GM23338 (cell line): ENCODE measurements around the gene TOX2. TPM values are rescaled to one million over a fixed set of nuclear protein-coding genes. Genes with fewer than 3 reads are reported as not detected.
A peak's percentile ranks its signal among the peaks of the same experiment; 100 is the strongest.

Source experiments
- ATAC-seq: fragments of 200-7000 bp; cut with Tn5 transposase; 3 replicates; pipeline ENCODE4 v1.9.1; 2020
- DNase-seq: peaks from one replicate; pipeline ENCODE4 v3.0.0-alpha.2; 2015; ENCODE audit warnings: low spot score
- H2AFZ ChIP-seq: fragments of 200-600 bp; sonication (generic); 2 replicates; pipeline ENCODE4 v1.8.0; 2016; ENCODE audit warnings: antibody characterized with exemption, mild to moderate bottlenecking, moderate library complexity
- H3F3A ChIP-seq: fragments of 200-600 bp; sonication (generic); replicated peaks from 2 replicates; pipeline ENCODE4 v1.8.0; 2017; ENCODE audit warnings: antibody characterized with exemption, mixed run types, low read depth
- H3K27ac ChIP-seq: fragments of 200-600 bp; sonication (generic); 2 replicates; pipeline ENCODE4 v1.6.1; 2016; ENCODE audit warnings: low read depth
- H3K27me3 ChIP-seq: fragments of 200-600 bp; sonication (generic); 2 replicates; pipeline ENCODE4 v1.8.0; 2016; ENCODE audit warnings: mild to moderate bottlenecking, mixed run types, moderate library complexity; ENCODE audit not compliant: insufficient read depth
- H3K36me3 ChIP-seq: fragments of 200-600 bp; sonication (generic); 2 replicates; pipeline ENCODE4 v1.8.0; 2016; ENCODE audit warnings: mild to moderate bottlenecking; ENCODE audit not compliant: insufficient read depth
- H3K4me1 ChIP-seq: fragments of 200-600 bp; sonication (generic); 2 replicates; pipeline ENCODE4 v1.8.0; 2016; ENCODE audit warnings: mild to moderate bottlenecking, moderate library complexity; ENCODE audit not compliant: insufficient read depth
- H3K4me2 ChIP-seq: fragments of 200-600 bp; sonication (generic); 2 replicates; pipeline ENCODE4 v1.7.1; 2017; ENCODE audit warnings: mixed run types
- H3K4me3 ChIP-seq: fragments of 200-600 bp; sonication (generic); 2 replicates; pipeline ENCODE4 v1.6.1; 2016; ENCODE audit warnings: mixed run types
- H3K79me2 ChIP-seq: fragments of 200-600 bp; sonication (generic); replicated peaks from 2 replicates; pipeline ENCODE4 v1.8.0; 2017; ENCODE audit warnings: mild to moderate bottlenecking; ENCODE audit not compliant: insufficient read depth
- H3K9me2 ChIP-seq: fragments of 200-600 bp; sonication (generic); 2 replicates; pipeline ENCODE4 v1.8.0; 2017; ENCODE audit not compliant: insufficient read depth
- H4K20me1 ChIP-seq: fragments of 200-600 bp; sonication (generic); replicated peaks from 2 replicates; pipeline ENCODE4 v1.8.0; 2017; ENCODE audit warnings: mild to moderate bottlenecking; ENCODE audit not compliant: insufficient read depth
- H3K27ac Mint-ChIP-seq: 2 replicates; pipeline ENCODE4 v1.8.0; 2020; ENCODE audit warnings: inconsistent platforms, mild to moderate bottlenecking, moderate library complexity, mixed read lengths
- H3K27me3 Mint-ChIP-seq: 3 replicates; pipeline ENCODE4 v1.8.0; 2022; ENCODE audit warnings: low read depth, mild to moderate bottlenecking, moderate library complexity, mixed read lengths, inconsistent platforms; ENCODE audit not compliant: insufficient read depth, poor library complexity
- H3K36me3 Mint-ChIP-seq: 3 replicates; pipeline ENCODE4 v1.8.0; 2021; ENCODE audit warnings: low read depth, mild to moderate bottlenecking, inconsistent platforms, moderate library complexity, mixed read lengths
- H3K4me1 Mint-ChIP-seq: 3 replicates; pipeline ENCODE4 v1.8.0; 2020; ENCODE audit warnings: mild to moderate bottlenecking, inconsistent platforms, mixed read lengths
- H3K4me3 Mint-ChIP-seq: 3 replicates; pipeline ENCODE4 v1.8.0; 2021; ENCODE audit warnings: moderate library complexity, mild to moderate bottlenecking, inconsistent platforms, mixed read lengths
- H3K9me3 Mint-ChIP-seq: 3 replicates; pipeline ENCODE4 v1.8.0; 2020; ENCODE audit warnings: moderate library complexity, mild to moderate bottlenecking, inconsistent platforms, mixed read lengths
- CREB1 ChIP-seq: fragments of 250-450 bp; sonication (Bioruptor Pico); IDR thresholded peaks from 2 replicates; pipeline ENCODE4 v1.5.0; 2020; ENCODE audit warnings: low read depth, mild to moderate bottlenecking, moderate library complexity
- CTCF ChIP-seq, 2 experiments: fragments of 200-600 bp in 1 of 2; sonication (generic) in 1 of 2; conservative IDR thresholded peaks; 2 replicates each; pipeline versions ENCODE4 v1.5.1 to v1.6.1; 2016 to 2017; ENCODE audit warnings: antibody characterized with exemption in 2 of 2, low read depth in 2 of 2, mild to moderate bottlenecking in 2 of 2, moderate library complexity in 1 of 2
- ETS1 ChIP-seq: IDR thresholded peaks from 2 replicates; pipeline ENCODE4 v1.6.1; 2016; ENCODE audit warnings: antibody characterized with exemption
- EZH2 ChIP-seq: fragments of 200-600 bp; sonication (generic); IDR thresholded peaks from one replicate; pipeline ENCODE4 v1.8.0; 2017; ENCODE audit warnings: antibody characterized with exemption, mild to moderate bottlenecking, low read depth; ENCODE audit not compliant: unreplicated experiment
- JUNB ChIP-seq: IDR thresholded peaks from one replicate; pipeline ENCODE4 v1.6.1; 2016; ENCODE audit warnings: antibody characterized with exemption; ENCODE audit not compliant: unreplicated experiment
- NANOG ChIP-seq: IDR thresholded peaks from 2 replicates; pipeline ENCODE4 v1.6.1; 2016; ENCODE audit warnings: antibody characterized with exemption, borderline replicate concordance
- POLR2AphosphoS5 ChIP-seq: IDR thresholded peaks from 2 replicates; pipeline ENCODE4 v1.6.1; 2016; ENCODE audit warnings: antibody characterized with exemption, low read depth
- REST ChIP-seq: IDR thresholded peaks from one replicate; pipeline ENCODE4 v1.6.1; 2018; ENCODE audit warnings: antibody characterized with exemption; ENCODE audit not compliant: unreplicated experiment
- ZNF331 ChIP-seq: fragments of 250-450 bp; sonication (Bioruptor Pico); IDR thresholded peaks from 2 replicates; pipeline ENCODE4 v1.5.0; 2020; ENCODE audit warnings: low read depth, mild to moderate bottlenecking, moderate library complexity
- polyA plus RNA-seq: library from polyadenylated mRNA; unstranded; fragments of >200 nt; fragmentation: Nextera tagmentation; extraction: Ambion mirVana; gene quantifications from 2 replicates; pipeline ENCODE4 v1.2.1, GENCODE V29; 2016
- total RNA-seq: library from RNA; depleted of rRNA; stranded (reverse); fragments of >200 nt; shearing (Covaris generic); gene quantifications from 2 replicates; pipeline ENCODE4 v1.2.3, GENCODE V29; 2014

Gene TOX2
- total and polyA plus RNA-seq, 2 experiments from 2014 or later, result 1.4 to 1.5 TPM

GRCh38 chr20:44020406-44021148, 105.9 kb downstream of the TOX2 start:
- H3K27me3 Mint-ChIP-seq, result peaks cover 10% of the 10 kb centered on the region
- H3K79me2 ChIP-seq, result no peaks in the 10 kb centered on the region
- no peaks in the 10 kb centered on the region for H3K36me3 Mint-ChIP-seq
- H3K4me2 ChIP-seq, result no peak overlapping the region
- H3K9me2 ChIP-seq, result no peaks in the 10 kb centered on the region
- no peak overlapping the region for H3K27ac ChIP-seq
- no peaks in the 10 kb centered on the region for H3F3A ChIP-seq
- DNase-seq (peak; percentile 49), ATAC-seq (peak; percentile 82)
- H3K4me3 Mint-ChIP-seq, result no peak overlapping the region
- TF ChIP-seq ZNF331 (CRISPR knock-in tag), result peak; percentile 60; the same call in 1 of the 2 replicates
- TF ChIP-seq EZH2, result no peak
- no peaks in the 10 kb centered on the region for H3K36me3 ChIP-seq
- no peaks in the 10 kb centered on the region; the same call in 2 of the 3 replicates for H3K9me3 Mint-ChIP-seq
- H4K20me1 ChIP-seq, result no peaks in the 10 kb centered on the region
- H3K4me1 ChIP-seq, result no peaks in the 10 kb centered on the region; the same call in 1 of the 2 replicates
- H3K27me3 ChIP-seq, result no peaks in the 10 kb centered on the region
- peaks cover 15% of the 10 kb centered on the region for H3K4me1 Mint-ChIP-seq
- H2AFZ ChIP-seq, result no peak overlapping the region
- no peak overlapping the region for H3K4me3 ChIP-seq
- no peak overlapping the region for H3K27ac Mint-ChIP-seq

- Histone ChIP-seq H3F3A (no peaks in the 10 kb centered on the region), H3K4me3 (no peak overlapping the region)
- no peak for DNase-seq
- no peak for TF ChIP-seq JUNB
- TF ChIP-seq NANOG, result no peak
- no peak for TF ChIP-seq CTCF (conservative IDR thresholded peaks at IDR 0.05; ENCODE audit: low read depth in 2 of 2)
- TF ChIP-seq POLR2AphosphoS5, result no peak
- no peak for TF ChIP-seq ETS1
- no peak for TF ChIP-seq REST
- TF ChIP-seq CREB1, result no peak
Measured at GRCh38 chr20:44021186-44021585, 106.5 kb downstream of the TOX2 start.

More at GRCh38 chr20:44021186-44021585, 106.5 kb downstream of the TOX2 start:
- Mint-ChIP-seq H3K27me3 (peaks cover 10% of the 10 kb centered on the region), H3K27ac (no peak overlapping the region), H3K9me3 (no peaks in the 10 kb centered on the region; the same call in 2 of the 3 replicates), H3K4me1 (peaks cover 15% of the 10 kb centered on the region), H3K36me3 (no peaks in the 10 kb centered on the region), H3K4me3 (no peak overlapping the region)
- no peaks in the 10 kb centered on the region; the same call in 1 of the 2 replicates for H3K4me1 ChIP-seq
- no peaks in the 10 kb centered on the region for H3K79me2 ChIP-seq
- no peak overlapping the region for H2AFZ ChIP-seq
- no peak overlapping the region for H3K4me2 ChIP-seq
- H4K20me1 ChIP-seq, result no peaks in the 10 kb centered on the region
- ATAC-seq, result no peak
- H3K36me3 ChIP-seq, result no peaks in the 10 kb centered on the region
- no peaks in the 10 kb centered on the region for H3K9me2 ChIP-seq
- H3K27ac ChIP-seq, result no peak overlapping the region
- H3K27me3 ChIP-seq, result no peaks in the 10 kb centered on the region
